HG03342 (cell line): ENCODE measurements around the gene PXYLP1.
"Not testable (repeated sequence)": the region's sequence is repeated elsewhere in the genome, so short reads cannot be mapped to it uniquely, and the experiment has no call there.

Experiments used
- ATAC-seq: cut with Tn5 transposase; IDR thresholded peaks from one replicate; pipeline ENCODE4 v1.9.1; 2021; ENCODE audit warnings: mild to moderate bottlenecking, moderate library complexity; ENCODE audit not compliant: unreplicated experiment

The PXYLP1 gene

GRCh38 chr3:141289228-141289772 lies 57.7 kb downstream of the PXYLP1 start:
- no peak for ATAC-seq

DNA sequence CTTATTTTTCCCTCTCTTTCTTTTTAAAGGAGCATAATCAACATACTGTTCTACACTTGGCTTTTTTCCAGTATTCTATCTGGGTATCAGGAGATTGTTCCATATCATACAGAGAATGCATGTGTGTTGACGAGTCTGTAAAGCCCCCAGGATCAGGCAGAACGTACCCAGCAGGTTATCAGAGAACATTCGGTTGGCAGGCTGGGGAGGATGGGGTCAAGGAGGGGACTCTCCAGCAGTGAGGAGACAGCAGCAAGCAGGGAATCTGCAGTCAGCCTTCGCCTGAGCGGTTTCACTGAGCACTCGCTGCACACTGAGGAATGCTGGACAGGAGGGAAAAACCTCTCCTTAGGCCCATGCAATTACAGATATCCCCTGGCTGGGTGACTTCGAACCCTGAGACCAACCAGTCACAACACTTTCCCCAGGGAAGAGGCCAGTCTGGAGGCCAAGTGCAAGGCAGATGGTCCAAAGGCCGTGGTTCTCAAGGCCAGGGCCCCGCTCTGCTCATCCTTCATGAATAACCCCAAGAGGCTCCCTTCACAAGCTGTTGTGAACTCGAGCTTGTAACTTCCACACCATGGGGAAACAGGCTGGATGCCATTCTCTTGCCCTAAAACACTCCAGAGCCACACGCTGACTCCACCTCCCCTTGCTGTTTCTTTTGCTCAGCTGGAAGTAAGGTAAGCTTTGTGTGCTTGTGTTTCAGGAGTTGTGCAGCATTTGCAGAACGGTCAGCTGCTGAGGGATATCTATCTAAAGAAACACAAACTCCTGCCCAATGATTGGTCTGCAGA lies 60.1 kb downstream of the PXYLP1 start:
- ATAC-seq, result no peak

DNA sequence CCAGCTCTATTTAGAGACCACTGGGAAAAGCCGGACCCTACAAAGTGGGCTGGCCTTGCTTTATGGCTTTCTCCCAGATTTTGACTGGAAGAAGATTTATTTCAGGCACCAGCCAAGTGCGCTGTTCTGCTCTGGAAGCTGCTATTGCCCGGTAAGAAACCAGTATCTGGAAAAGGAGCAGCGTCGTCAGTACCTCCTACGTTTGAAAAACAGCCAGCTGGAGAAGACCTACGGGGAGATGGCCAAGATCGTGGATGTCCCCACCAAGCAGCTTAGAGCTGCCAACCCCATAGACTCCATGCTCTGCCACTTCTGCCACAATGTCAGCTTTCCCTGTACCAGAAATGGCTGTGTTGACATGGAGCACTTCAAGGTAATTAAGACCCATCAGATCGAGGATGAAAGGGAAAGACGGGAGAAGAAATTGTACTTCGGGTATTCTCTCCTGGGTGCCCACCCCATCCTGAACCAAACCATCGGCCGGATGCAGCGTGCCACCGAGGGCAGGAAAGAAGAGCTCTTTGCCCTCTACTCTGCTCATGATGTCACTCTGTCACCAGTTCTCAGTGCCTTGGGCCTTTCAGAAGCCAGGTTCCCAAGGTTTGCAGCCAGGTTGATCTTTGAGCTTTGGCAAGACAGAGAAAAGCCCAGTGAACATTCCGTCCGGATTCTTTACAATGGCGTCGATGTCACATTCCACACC lies 60.9 kb downstream of the PXYLP1 start:
- no peak for ATAC-seq

GRCh38 chr3:141294301-141294700 lies 62.7 kb downstream of the PXYLP1 start:
- no peak for ATAC-seq

DNA sequence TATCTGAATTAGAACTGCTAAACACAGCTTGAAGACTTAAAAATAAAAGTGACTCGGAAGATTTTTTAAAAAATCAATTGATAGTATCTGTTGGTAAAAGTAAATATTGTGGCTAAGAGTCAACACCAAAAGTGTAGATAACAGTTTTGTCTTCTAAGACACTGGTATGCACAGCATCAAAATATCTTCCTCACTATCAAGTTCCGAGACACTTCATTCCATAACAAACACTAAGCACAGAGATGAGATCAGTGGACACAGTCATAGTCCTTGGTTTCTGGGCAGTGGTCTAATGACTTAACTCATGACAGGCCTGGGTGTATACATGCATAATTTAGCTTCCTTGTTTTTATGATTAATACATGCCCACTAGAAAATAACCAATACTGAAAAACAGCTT lies 63.2 kb downstream of the PXYLP1 start:
- ATAC-seq, result no peak

GRCh38 chr3:141300426-141300825 lies 68.8 kb downstream of the PXYLP1 start:
- ATAC-seq, result not testable (repeated sequence)

DNA sequence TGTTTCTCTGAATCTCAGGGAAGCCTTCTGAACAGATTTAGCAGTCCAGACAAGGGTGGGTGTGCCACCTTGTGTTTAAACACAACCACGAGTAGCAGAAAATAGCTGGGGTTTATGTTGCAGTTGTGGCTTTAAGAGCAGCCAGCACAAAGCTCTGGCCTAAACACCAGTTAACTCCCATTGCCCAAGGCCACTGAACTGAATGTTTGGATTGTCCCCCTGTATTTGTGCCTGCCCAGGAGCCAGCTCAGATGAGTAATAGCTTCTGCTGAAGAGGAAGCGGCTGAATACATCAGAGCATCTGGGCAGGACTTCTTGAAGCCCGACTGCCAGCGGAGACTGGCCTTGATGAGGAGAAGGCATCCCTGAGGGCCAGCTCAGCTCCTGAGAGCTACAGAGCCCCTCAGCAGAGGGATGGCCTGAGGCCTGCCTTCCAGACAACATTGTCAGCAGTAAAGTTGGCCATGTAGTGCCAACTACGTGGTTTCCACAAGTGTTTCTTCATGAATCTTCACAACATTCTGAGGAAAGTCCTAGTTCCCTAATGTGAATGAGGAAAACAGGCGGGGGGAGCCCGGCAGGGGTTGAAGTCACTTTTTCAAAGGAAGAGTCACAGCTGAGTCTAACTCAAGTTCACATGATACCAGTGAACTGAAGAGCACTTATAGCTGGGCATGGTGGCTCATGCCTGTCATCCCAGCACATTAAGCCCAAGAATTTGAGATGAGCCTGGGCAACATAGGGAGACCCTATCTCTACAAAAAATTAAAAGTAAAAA lies 70.9 kb downstream of the PXYLP1 start:
- ATAC-seq, result no peak

DNA sequence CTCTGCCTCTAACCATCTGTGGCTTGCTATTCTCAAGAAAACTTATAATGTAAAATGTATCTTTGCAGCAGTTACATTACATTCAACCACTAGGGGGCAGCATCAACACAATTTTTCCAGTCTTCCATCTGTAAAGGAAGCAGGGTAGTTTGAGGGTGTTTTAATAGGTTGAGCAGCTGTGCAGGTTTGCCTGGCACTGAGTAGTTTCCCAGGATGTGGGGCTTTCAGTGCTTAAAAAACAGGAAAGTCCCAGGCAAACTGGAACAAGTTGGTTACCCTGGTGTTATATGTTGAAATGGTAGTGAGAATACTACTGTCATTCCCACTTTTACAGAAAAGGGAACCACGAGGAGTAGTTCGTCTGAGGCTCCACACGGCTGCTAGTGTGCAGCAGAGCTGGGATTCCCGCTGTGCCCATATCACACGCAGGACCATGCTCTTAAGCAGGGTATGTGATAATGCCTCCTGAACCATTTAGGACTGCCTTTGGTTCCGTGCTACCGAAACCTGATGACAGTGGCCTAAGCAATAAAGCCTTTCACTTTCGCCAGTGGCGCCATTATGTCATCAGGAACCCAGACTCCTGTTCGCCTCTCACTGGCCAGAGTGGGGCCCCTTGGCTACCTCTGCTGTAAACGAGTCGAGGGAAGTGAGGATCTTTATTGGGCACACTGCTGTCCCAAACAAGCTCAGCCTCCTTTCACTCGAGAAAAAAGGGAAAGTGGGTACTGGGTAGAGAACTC lies 72.0 kb downstream of the PXYLP1 start:
- ATAC-seq, result peak; percentile 70

DNA sequence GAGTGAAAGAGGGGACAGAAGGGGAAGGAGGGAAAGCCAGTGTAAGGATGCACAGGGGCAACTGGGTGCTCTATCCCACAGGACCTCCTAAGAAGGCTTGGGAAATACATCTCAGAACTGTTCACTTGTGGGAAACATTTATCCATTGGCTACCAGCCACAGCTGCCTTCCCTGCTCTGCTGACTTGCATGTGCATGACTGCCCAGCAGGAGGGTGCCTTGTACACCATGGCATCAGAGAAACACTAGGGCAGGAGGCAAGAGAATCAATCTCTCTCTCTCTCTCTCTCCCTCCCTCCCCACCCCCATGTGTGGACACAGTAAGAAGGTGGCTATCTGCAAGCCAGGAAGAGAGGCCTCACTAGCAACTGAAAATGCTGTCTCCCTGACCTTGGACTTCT lies 73.8 kb downstream of the PXYLP1 start:
- no peak for ATAC-seq

DNA sequence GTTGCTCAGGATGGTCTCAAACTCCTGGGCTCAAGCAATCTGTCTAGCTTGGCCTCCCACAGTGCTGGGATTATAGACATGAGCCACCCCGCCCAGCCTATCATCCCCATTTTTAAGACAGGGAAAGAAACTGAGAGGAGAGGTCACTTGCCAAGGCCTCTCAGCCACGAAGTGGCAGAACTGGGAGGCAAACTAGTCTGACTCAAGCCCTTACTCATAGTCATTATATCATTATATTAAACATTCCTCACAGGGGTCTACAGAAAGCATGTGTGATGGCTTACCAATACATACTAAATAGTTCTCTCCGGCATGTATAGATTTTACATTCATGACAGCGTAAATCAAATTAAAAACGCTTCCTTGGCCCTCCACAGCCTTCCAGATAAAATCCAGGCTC lies 74.7 kb downstream of the PXYLP1 start:
- ATAC-seq, result no peak

- ATAC-seq, result no peak
These were observed 75.3 kb downstream of the PXYLP1 start for GRCh38 chr3:141306922-141307321.

DNA sequence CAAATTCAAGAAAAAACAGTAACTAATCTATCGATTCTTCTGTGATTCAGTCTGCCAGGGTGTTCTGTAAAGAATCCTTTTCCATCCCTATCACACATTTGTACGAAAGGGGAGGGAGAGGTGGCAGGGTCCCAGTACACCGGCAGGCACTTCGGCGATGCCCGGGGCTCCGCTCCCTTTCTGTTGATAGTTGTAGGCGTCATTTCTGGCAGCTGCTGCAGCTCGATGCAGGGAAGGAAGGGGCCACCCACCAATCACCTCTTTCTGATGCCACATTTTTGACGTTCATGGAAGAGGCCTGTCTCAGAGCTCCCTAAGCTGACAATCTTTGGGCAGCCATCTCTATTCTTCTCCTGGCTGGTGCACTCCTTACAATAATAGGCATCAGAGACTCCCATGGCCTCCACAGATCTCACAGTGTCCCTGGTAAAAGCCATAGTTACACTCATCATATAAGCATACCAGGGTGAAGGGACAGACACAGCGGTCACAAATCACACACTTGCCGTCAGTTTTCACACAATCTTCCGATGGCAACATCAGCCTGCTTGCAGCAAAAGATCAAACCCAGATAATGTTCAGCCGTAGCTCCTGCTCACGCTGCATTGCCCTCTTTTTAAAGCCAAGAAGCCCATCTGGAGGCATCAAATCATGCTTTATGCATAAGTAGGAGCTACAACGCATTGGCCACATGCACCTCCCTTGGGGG lies 75.9 kb downstream of the PXYLP1 start:
- ATAC-seq, result no peak

DNA sequence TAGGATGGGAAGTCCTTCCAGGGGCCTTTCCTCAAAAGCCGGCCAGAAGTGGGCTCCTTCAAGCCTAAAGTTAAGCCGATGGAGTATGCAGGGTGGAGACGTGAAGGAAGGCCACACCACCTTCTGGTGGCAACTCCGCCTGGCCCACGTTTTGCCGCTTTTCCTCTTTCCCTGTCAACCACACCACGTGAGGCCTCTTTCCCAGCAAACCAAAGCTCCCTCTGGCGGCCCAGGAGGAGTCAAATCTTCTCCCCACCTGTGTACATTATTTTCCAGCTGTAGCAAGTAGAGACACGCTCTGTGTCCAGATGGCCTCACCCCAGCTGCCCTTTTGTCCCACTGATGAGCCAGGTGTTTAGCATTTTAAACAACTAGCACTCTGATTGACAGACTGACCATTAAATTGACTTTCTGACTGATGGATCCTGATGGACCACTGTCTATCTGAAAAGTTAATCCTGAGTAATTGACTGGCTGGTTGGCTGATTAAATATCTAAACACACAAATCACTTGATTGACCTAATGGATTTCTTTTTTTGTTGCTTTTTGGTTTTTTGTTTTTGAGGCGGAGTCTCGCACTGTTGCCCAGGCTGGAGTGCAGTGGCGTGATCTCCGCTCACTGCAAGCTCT lies 77.1 kb downstream of the PXYLP1 start:
- ATAC-seq, result no peak

GRCh38 chr3:141311170-141311495 lies 79.5 kb downstream of the PXYLP1 start:
- no peak for ATAC-seq

GRCh38 chr3:141311496-141312353 lies 80.1 kb downstream of the PXYLP1 start:
- peak; percentile 98 for ATAC-seq

GRCh38 chr3:141312354-141313092 lies 80.9 kb downstream of the PXYLP1 start:
- no peak for ATAC-seq

DNA sequence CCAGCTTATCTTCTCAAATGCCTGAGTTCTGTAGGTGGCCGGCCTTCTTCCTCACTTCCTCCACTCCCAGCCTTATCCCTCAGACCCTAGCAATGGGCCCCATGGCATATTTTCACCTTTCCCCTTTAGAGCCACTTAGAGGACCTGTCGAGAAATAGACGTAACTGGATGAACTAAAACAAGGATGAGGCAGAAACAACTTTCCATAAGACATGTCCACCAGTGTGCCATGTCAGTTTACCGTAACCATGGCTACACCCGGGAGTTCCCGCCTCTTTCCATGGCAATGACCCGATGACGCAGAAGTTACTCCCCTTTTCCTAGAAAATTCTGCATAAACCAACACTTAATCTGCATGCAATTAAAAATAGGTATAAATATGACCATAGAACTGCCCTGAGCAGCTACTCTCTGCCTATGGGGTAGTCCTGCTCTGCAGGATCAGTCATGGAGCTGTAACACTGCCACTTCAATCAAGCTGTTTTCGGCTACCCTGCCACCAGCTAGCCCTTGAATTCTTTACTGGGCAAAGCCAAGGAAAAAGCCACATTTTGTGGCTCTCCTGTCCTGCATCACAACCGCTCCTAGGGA lies 81.6 kb downstream of the PXYLP1 start:
- no peak for ATAC-seq

DNA sequence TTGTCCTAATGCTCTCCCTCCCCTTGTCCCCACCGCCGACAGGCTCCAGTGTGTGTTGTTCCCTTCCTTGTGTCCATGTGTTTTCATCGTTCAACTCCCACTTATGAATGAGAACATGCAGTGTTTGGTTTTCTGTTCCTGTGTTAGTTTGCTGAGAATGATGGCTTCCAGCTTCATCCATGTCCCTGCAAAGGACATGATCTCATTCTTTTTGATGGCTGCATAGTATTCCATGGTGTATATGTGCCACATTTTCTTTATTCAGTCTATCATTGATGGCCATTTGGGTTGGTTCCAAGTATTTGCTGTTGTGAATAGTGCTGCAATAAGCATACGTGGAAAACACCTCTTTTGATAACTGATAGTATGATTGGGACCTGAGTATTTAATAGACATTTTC lies 82.8 kb downstream of the PXYLP1 start:
- ATAC-seq, result not testable (repeated sequence)
